Vagina (tissue), 2 donors: ENCODE results near the gene NEK7.

Experiments used
- POLR2A ChIP-seq, 2 donors: fragments of 450-650 bp; IDR thresholded peaks; one replicate each; pipeline ENCODE4 v1.6.1; 2017; ENCODE audit warnings: antibody characterized with exemption in 2 of 2, mild to moderate bottlenecking in 2 of 2, moderate library complexity in 2 of 2
- POLR2AphosphoS5 ChIP-seq, 2 donors: sonication (generic); formaldehyde crosslinking; IDR thresholded peaks; one replicate each; pipeline ENCODE4 v1.9.0; 2017; ENCODE audit warnings: antibody characterized with exemption in 2 of 2, mild to moderate bottlenecking in 2 of 2, low read depth in 1 of 2; ENCODE audit not compliant: insufficient read depth in 1 of 2
- TF ChIP-seq, protein P1 (sequence below), 3 experiments: fragments of 450-650 bp in 2 of 3; fragments of 200-600 bp in 1 of 3; sonication (generic) in 1 of 3; IDR thresholded peaks; one replicate each; pipeline ENCODE4 v1.5.1; 2017 to 2019; ENCODE audit warnings: antibody characterized with exemption in 3 of 3, mild to moderate bottlenecking in 2 of 3, moderate library complexity in 2 of 3

DNA sequence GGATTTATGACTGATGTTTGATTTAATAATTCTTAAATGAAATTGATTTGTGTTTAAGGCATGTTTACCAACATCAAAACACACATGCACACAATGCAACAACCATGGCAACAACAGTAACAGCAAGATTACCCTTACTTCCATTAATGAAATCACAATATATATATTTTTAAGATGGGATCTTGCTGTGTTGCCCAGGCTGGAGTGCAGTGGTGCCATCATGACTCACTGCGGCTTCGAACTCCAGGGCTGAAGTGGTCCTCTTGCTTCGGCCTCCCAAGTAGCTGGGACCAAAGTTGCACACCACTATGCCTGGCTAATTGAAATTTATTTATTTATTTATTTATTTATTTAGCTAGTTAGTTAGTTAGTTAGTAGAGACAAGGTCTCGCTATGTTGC is 27.7 kb downstream of the NEK7 start:
- TF ChIP-seq POLR2AphosphoS5 (IDR thresholded peaks at IDR 0.05; ENCODE audit: insufficient read depth in 1 of 2, low read depth in 1 of 2), result no peak
- no peak for TF ChIP-seq POLR2A (IDR thresholded peaks at IDR 0.05)
- TF ChIP-seq, protein P1, sequence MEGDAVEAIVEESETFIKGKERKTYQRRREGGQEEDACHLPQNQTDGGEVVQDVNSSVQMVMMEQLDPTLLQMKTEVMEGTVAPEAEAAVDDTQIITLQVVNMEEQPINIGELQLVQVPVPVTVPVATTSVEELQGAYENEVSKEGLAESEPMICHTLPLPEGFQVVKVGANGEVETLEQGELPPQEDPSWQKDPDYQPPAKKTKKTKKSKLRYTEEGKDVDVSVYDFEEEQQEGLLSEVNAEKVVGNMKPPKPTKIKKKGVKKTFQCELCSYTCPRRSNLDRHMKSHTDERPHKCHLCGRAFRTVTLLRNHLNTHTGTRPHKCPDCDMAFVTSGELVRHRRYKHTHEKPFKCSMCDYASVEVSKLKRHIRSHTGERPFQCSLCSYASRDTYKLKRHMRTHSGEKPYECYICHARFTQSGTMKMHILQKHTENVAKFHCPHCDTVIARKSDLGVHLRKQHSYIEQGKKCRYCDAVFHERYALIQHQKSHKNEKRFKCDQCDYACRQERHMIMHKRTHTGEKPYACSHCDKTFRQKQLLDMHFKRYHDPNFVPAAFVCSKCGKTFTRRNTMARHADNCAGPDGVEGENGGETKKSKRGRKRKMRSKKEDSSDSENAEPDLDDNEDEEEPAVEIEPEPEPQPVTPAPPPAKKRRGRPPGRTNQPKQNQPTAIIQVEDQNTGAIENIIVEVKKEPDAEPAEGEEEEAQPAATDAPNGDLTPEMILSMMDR (IDR thresholded peaks at IDR 0.05), result no peak
